Mucosa of stomach (tissue), 1 donor: ENCODE data around the gene SNX24.

Source experiments
- H3K27me3 ChIP-seq: one replicate; pipeline ENCODE4 v1.7.0; 2013; ENCODE audit warnings: mild to moderate bottlenecking, low read length; ENCODE audit not compliant: control insufficient read depth, insufficient read depth
- H3K36me3 ChIP-seq: one replicate; pipeline ENCODE4 v1.7.0; 2013; ENCODE audit warnings: low read length; ENCODE audit not compliant: control insufficient read depth, insufficient read depth
- H3K4me1 ChIP-seq: one replicate; pipeline ENCODE4 v1.7.0; 2013; ENCODE audit warnings: mild to moderate bottlenecking, low read length; ENCODE audit not compliant: control insufficient read depth, insufficient read depth
- H3K4me3 ChIP-seq: one replicate; pipeline ENCODE4 v1.7.0; 2013; ENCODE audit warnings: low read length
- H3K9ac ChIP-seq: one replicate; pipeline ENCODE4 v1.7.0; 2013; ENCODE audit warnings: mild to moderate bottlenecking, low read length, moderate library complexity
- H3K9me3 ChIP-seq: one replicate; pipeline ENCODE4 v1.7.0; 2013; ENCODE audit warnings: mild to moderate bottlenecking, low read length, moderate library complexity; ENCODE audit not compliant: control insufficient read depth
- donor health status: Pancreatic carcinoma.

SNX24 gene

DNA sequence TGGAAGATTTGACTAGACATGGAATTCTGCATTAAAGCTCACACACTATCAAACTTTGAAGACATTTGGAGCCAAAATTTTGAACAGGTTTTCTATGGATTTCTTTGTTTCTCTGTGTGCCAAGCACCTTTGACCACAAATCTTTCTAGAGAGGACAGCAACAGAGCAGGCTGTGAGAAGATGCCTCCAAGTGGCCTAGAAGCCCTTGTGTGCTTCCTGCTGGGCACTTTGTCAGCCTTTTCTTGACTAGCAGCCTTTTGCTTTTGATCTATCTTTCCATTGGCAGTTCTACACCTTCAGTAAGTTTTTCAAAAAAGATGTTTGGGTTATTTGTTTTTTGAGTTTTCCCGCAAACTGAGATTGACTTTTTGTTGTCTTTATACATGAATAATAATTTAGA, 84.6 kb downstream of the SNX24 start:
- no peaks in the 10 kb centered on the region for H3K9me3 ChIP-seq
- H3K9ac ChIP-seq, result no peak overlapping the region
- no peaks in the 10 kb centered on the region for H3K27me3 ChIP-seq
- H3K36me3 ChIP-seq, result no peaks in the 10 kb centered on the region
- H3K4me1 ChIP-seq, result no peaks in the 10 kb centered on the region
- H3K4me3 ChIP-seq, result no peak overlapping the region

DNA sequence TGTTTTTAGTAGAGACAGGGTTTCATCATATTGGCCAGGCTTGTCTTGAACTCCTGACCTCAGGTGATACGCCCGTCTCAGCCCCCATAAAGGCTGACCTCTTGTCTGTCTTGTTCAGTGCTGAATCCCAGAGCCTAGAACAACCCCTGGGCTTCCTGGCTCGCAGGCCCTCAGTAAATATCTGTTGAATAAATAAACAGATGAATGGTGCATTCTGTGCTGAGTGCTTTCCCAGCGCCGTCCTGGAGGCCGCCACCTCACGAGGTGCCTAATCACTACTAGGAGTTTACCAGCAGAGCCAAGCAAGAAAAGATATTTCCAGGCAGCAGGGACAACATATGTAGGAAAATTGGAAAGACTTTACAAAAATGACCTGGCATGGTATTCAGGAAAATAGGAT, 88.5 kb downstream of the SNX24 start:
- H3K9me3 ChIP-seq, result no peaks in the 10 kb centered on the region
- H3K27me3 ChIP-seq, result no peaks in the 10 kb centered on the region
- no peaks in the 10 kb centered on the region for H3K4me1 ChIP-seq
- H3K9ac ChIP-seq, result no peak overlapping the region
- no peak overlapping the region for H3K4me3 ChIP-seq
- H3K36me3 ChIP-seq, result no peaks in the 10 kb centered on the region

DNA sequence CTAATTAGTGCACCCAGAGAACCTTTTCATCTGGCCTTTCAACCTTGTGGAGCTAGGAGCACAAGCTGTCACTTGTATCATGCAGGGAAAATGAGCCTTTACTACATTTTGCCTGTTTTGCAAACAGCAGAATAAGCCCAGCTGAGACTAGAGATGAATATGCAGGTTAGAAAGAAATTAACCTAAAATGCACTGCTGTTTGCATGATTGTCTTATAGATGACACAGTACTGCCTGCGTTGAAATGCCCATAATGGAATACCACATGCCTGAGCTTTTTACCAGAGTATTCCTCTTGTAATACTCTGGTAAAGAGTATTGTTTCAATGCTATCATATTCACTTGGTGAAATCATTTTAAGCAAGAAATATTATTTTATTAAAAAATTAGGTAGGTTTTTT, 90.7 kb downstream of the SNX24 start:
- Histone ChIP-seq H3K9me3 (no peaks in the 10 kb centered on the region), H3K36me3 (no peaks in the 10 kb centered on the region), H3K4me3 (no peak overlapping the region), H3K4me1 (no peaks in the 10 kb centered on the region), H3K27me3 (no peaks in the 10 kb centered on the region), H3K9ac (no peak overlapping the region)

GRCh38 chr5:122937914-122938313, 92.5 kb downstream of the SNX24 start:
- Histone ChIP-seq H3K9ac (no peak overlapping the region), H3K9me3 (no peaks in the 10 kb centered on the region), H3K4me3 (no peak overlapping the region), H3K27me3 (no peaks in the 10 kb centered on the region), H3K4me1 (no peaks in the 10 kb centered on the region), H3K36me3 (no peaks in the 10 kb centered on the region)

DNA sequence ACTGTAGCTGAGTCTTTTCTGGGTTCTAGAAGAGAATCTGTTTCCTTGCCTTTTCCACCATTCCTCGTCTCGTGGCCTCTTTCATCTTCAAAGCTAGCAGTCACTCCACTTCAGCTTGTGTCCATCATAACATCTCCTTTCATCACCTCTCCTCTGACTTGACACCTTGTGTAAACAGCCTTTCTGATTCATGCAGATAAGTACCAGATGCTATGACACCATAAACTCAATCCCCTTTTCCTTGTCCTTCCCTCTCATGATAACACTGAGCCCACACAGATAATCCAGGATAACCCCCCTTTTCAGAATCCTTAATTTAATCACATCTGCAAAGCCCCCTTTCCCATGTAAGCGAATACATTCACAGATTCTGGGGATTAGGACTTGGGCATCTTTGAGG, 95.5 kb downstream of the SNX24 start:
- Histone ChIP-seq H3K36me3 (no peaks in the 10 kb centered on the region), H3K9ac (no peak overlapping the region), H3K27me3 (no peaks in the 10 kb centered on the region), H3K4me1 (no peaks in the 10 kb centered on the region), H3K9me3 (no peaks in the 10 kb centered on the region), H3K4me3 (no peak overlapping the region)

GRCh38 chr5:122941737-122942136, 96.3 kb downstream of the SNX24 start:
- Histone ChIP-seq H3K9me3 (no peaks in the 10 kb centered on the region), H3K4me3 (no peak overlapping the region), H3K27me3 (no peaks in the 10 kb centered on the region), H3K36me3 (no peaks in the 10 kb centered on the region), H3K9ac (no peak overlapping the region), H3K4me1 (no peaks in the 10 kb centered on the region)

GRCh38 chr5:122942164-122942914, 96.9 kb downstream of the SNX24 start:
- Histone ChIP-seq H3K4me1 (no peaks in the 10 kb centered on the region), H3K27me3 (no peaks in the 10 kb centered on the region), H3K9me3 (no peaks in the 10 kb centered on the region), H3K36me3 (no peaks in the 10 kb centered on the region), H3K4me3 (no peak overlapping the region), H3K9ac (no peak overlapping the region)

DNA sequence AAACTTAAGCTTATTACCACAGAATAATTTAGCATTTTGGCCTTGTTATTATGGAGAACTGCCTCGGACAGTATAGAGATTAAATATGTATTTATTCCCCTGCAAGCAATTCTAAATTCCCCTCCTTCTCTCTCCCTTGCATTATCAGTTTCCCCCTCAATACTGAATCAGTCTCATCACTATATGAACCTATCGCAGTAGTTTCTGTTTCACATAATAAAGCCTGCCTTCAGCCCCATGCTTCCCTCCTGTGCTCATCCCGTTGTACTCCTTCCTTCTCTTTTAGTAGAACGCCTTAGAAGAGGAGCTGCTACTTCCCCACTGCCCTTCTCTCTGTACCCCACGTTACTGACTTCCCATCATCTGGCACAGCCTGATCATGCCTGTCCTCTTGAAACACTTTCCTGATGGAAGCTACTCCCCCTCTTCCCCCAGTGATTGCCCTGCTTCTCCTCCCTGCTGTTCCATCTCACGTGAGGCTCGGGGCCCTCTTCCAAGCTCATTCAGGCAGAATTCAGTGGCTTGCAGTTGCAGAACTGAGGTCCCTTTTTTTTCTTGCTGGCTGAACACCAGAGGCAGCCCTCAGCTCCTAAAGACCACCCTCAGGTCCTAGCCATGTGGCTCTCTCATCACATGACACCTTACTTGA, 97.8 kb downstream of the SNX24 start:
- no peaks in the 10 kb centered on the region for H3K36me3 ChIP-seq
- no peak overlapping the region for H3K4me3 ChIP-seq

DNA sequence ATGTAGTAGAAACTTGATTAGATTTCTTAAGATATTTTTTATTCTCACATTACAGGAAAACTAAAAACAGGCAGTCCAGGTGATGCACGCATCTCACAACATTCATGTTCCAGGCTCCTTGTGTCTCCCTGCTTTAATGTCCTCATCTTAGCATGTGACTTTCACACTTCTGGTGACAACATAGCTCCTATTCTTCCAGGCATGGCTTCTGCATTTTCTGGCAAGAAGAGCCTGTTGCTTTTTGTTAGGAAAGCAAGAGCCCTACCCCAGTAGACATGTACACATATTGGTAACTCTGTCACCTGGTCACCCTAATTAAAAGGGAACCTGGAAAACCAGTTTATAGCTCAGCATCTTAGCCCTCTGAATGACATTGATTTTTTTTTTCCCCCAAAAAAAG, 98.6 kb downstream of the SNX24 start:
- no peaks in the 10 kb centered on the region for H3K4me1 ChIP-seq
- no peaks in the 10 kb centered on the region for H3K36me3 ChIP-seq
- H3K27me3 ChIP-seq, result no peaks in the 10 kb centered on the region
- no peak overlapping the region for H3K9ac ChIP-seq
- no peaks in the 10 kb centered on the region for H3K9me3 ChIP-seq
- H3K4me3 ChIP-seq, result no peak overlapping the region

More for the DNA sequence above, 97.8 kb downstream of the SNX24 start:
- Histone ChIP-seq H3K9me3 (no peaks in the 10 kb centered on the region), H3K4me1 (no peaks in the 10 kb centered on the region), H3K9ac (no peak overlapping the region), H3K27me3 (no peaks in the 10 kb centered on the region)

DNA sequence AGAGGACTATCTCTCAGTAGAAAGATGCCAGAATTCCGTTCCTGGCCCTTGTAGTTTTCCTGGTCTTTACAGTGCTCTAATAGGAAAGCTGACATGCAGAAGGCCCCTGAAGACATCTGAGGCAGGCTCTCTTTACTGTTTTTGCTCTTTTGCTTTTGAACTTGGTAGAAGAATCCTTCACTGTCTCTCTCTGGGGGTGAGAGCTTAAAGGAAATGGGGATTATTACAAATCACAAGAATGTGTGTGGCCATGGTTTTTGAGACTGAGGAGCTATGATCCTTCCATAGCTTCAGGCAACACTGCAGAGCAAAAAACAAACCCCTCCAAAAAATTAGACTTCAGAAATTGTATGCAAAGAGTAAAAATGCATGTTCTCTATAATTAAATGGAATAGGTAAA, 102.0 kb downstream of the SNX24 start:
- Histone ChIP-seq H3K27me3 (no peaks in the 10 kb centered on the region), H3K4me1 (no peaks in the 10 kb centered on the region), H3K9me3 (no peaks in the 10 kb centered on the region), H3K36me3 (no peaks in the 10 kb centered on the region), H3K9ac (no peak overlapping the region), H3K4me3 (no peak overlapping the region)

- H3K4me1 ChIP-seq, result no peaks in the 10 kb centered on the region
These were observed 102.4 kb downstream of the SNX24 start for GRCh38 chr5:122947772-122948171.

DNA sequence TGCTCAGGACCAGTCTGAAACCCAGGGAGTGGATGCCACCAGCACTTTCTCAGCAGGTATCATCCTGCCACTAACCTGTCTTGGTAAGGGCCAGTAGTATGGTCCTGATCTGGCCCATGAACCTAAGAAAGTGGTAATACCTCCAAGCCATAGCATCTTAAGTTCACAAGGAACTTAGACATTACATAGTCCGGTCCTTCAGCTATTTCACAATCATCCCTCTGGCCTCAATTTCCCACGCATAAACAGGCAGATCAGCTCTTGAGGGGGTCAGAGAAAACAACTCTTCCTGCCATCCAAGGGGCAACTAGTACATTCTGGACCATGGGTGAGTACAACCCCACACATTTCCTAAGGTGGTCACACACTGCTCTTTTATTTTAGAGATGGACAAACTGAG, 102.9 kb downstream of the SNX24 start:
- no peaks in the 10 kb centered on the region for H3K27me3 ChIP-seq
- no peaks in the 10 kb centered on the region for H3K4me1 ChIP-seq
- H3K9me3 ChIP-seq, result no peaks in the 10 kb centered on the region
- H3K36me3 ChIP-seq, result no peaks in the 10 kb centered on the region
- H3K9ac ChIP-seq, result no peak overlapping the region
- no peak overlapping the region for H3K4me3 ChIP-seq

More at GRCh38 chr5:122947772-122948171, 102.4 kb downstream of the SNX24 start:
- no peaks in the 10 kb centered on the region for H3K27me3 ChIP-seq
- H3K9ac ChIP-seq, result no peak overlapping the region
- no peak overlapping the region for H3K4me3 ChIP-seq
- H3K36me3 ChIP-seq, result no peaks in the 10 kb centered on the region
- no peaks in the 10 kb centered on the region for H3K9me3 ChIP-seq
